Measurements from ENCODE around the gene UNC5CL.
A peak's percentile ranks its signal among the peaks of the same experiment; 100 is the strongest.
"Not testable (repeated sequence)": the region's sequence is repeated elsewhere in the genome, so short reads cannot be mapped to it uniquely, and the experiment has no call there.

The UNC5CL gene

DNA sequence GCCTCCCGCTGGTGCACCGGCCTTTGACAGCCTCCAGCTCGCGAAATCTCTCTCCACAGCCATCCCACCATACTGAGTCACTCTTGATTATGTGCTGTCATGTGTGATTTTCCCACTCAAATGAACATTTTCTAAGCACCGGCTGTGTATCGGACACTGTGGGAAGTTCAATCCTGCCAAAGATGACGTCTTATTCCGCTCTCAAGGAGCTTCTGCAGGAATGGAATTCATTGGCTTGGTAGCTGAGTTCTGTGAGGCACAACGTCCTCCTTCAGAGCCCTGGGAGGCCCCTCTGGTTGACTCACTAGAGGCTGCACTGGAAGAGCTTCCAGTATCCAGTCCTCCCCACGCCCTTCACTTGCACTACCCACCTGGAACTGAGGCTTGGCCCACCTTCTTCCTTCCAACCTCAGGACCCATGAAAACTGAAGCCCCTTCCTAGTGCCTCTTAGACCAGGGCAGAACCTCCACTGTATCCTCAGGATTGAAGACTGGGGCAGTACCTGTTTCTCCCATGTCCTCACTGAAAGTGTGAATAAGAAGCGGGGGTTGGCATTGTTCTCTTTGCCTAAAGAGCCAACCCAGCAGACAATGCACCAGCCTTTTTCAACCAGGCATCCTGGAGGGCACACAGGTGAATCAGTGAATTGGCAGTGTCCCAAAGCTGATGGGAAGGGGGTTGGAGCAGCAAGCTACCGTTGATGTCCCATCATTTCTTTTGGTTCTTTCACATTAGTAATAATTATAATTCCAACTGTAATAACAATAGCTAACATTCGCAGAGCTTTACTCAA is 1.7 kb downstream of the UNC5CL start:
- no peak for DNase-seq

DNA sequence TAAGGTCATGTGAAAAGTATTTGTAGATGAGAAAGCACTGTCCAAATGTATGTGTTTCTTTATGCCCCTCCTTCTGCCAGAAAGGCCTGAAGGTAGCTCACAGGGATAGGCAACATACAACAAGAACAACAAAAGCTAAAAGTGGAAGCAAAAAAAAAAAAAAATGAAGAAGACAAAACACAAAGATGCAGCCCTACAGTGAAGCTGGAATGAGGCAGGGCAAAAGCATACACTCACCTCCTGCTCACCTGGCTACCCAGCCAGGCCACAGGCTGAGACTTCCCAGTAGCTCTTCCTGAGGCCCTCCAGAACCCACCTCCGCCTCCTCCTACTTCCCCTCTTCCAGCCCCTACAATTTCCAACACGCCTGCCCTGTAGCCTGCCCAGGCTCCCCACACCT is 2.4 kb downstream of the UNC5CL start:
- no peak for DNase-seq

DNA sequence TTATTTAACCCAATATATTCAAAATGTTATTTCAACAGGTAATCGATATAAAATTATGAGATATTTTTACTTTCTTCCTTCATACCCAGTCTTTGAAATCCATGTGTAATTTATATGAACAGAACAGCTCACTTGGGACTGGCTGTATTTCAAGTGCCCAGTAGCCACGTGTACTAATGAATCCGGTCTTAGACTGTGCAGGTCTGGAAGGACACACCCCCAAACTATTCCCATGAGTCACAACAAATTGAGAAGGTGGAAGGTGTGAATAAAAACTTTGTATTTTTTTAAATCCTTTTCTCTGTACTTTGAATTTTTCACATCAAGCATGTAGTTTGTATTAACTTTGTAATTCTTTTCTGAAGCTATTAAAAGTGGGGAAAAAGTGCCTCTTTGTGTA is 2.8 kb downstream of the UNC5CL start:
- DNase-seq = no peak

DNA sequence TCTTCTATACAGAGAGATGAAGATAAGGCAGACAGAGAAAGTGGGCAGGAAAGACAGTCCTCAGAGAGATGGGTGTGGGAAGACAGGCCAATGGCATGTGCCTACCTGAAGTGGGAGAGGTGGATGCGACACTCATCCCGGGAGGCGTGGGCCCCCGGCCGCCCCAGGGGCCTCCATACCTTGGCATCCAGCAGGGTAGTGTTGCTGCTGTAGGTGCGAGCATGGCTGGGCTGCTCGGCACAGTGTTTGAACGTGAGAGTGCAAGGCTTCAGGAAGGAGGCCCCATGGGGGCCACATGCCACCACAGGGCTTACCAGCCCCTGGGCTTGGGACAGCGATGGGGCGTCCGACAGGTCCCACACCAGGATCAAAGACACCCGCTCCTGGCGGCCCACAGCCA is 5.2 kb downstream of the UNC5CL start:
- no peak for DNase-seq

DNA sequence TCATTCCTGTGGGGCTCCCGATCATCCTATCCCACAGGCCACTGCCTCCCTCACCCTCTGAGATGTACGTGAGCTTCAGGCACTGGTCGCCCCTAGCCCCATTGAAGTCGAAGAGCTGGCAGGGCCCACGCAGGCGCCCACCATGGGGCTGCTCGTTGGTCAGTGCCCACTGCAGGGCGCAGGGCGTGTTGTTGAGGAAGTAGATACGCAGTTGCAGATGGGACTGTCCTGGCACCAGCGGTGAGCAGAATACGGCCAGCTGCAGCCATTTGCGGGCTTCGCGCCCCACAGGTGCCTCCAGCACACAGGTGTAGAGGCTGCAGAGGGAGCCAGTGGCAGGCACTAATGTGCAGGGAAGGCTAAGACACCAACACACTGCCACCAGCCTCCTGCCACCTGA is 6.2 kb downstream of the UNC5CL start:
- DNase-seq = no peak

DNA sequence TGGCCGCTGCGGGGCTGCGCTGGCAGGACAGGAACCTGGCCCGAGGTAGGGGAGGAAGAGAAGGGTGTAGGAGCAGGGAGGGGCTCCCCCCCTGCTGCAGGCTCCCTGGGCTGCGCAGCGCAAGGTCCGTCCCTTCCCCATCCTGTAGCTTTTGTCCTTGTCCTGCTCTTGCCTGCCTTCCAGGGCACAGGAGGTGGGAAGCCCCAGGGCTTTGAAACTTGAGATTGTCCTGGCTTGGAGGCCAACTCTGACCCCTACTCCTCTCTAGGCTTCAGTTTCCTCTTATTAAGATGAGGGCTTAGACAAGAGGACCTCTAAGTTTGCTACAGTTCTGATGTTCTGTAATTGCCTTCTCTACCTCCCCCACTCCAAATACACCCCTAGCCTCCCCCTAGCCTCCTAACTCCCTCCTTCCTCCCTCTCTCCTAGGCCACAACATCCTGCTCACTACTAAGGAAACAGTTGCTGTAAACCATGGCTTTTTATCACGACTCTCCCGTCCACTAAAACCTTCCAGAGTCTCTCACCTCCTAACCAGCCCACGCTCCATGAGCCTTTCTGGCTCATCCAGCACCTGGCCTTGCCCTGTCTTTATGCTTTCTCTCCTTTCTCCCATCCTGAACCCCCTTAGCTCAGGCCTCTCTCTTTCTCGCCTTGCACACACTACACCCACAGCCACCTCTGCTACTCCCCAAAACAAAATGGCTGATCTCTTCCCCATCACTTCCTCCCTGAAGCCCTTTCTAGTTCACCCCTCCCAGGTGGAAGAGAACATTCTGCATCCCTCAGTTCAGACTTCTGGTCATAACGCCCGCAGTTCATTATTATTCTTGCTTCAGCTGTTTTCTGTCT is 10.2 kb downstream of the UNC5CL start:
- no peak for DNase-seq

DNA sequence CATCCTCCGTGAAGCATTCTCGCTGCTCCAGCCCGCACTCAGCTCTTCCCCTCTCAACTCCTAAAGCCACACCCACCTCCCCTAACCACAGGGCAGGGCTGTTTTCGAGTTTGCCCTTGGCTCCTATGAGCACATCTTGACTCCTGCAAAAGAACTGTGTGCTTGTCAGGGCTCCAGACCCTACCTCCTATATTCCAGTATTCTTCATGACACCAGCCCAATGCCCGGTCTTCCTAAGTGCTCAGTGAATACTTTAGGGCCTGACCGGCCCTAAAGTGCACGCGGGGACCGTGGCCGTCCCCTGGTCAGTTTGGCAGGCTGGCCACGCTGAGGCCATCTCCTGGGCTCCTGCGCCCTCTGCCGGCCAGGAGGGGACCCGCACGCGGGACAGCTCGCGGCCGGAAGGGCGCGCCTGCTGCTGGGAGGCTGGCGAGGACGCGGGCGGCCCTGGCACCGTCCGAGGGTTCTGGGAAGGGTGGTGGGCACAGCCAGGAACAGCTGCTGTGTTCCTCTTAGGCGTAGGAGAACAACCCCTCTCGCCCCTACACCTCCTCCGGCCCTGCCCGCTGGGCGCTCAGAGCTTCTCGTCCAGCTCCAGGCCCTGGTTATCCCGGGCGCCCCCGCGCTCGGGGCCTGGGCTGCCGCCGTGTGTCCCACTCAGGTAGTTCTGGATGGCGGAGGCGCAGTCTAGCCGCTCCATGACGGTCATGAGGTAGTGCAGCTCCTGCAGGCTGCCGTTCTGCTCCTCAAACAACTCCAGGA is 11.0 kb downstream of the UNC5CL start:
- DNase-seq = peak; percentile 50

DNA sequence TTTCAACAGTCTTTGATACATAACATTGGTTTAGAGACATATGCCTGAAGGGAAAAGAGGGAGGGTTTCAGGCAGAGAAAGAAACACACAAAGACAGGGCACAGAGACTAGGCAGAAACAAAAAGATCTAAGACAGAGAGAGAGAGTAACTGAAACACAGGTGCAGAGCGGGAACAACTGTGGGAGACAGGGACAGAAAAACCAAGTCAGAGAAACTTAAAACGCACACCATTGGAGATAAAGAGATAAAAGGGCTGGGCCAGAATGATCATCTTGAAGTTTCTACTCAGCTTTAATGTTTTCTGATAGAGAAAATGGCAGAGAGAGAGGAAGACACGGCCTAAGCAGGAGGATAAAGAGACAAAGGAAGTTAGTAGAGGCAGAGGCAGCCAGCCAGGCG is 11.8 kb downstream of the UNC5CL start:
- no peak for DNase-seq

DNA sequence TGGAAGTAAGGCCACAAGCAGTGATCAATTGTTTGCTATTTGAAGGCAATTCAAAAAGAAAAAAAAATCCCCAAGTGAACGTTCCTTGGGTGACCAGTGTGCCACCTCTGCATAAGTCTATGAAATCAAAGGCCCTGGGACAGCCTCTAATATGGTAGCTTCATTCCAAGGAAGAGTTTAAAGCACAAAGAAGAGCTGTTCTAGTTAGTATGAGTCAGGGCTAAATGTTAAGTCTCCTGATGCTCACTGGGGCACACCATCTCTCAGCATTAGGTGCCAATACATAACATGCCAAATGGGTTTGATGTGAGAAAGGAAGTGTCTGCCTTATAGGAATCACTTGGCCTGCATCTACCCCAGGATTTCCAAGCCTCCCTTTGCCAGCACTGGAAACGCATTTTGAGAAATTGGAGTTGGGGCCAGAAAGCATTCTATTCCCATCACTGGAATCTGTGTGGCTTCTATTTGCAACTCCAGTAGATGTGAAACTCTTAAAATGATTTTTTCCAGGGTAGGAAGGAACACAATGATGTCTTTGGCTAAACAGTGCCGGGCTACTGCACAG is 13.0 kb downstream of the UNC5CL start:
- no peak for DNase-seq

DNA sequence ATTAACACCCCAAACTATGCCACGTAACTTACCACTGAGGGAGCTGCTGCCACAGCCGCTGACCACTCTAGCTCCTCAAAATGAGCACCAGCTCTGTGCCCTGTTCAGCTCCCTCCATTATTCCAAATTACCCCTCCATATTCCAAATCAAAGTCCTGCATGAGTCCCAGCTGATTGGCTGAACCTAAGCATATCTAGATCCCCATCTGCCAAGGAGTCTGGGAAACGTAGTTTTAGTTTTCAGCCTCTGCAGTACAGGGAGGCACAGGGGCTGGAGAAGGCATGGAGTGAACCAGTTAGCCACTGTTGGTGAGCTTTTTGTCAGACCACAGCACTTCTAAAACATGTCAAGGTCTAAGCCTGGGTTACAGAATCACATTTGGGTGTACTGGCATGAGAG is 15.9 kb downstream of the UNC5CL start:
- DNase-seq = no peak

DNA sequence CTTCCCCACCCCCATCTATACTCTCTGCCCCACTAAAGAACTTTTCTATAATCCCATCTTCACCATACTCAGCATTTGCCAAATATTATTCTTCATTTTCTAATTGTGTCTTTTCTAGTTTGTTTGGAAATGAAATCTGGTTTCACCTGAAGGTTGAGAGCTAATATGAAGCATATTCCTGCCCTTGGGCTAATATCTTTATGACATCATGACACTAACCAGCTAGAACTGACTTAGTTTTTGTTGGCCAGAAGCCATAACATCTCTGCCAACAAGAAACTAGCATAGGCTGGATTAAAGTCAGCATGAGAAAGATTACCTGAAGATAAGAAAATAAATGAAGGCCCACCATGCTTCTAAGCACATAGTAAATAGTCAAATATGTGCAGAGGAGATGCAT is 16.7 kb downstream of the UNC5CL start:
- peak; percentile 35 for DNase-seq

DNA sequence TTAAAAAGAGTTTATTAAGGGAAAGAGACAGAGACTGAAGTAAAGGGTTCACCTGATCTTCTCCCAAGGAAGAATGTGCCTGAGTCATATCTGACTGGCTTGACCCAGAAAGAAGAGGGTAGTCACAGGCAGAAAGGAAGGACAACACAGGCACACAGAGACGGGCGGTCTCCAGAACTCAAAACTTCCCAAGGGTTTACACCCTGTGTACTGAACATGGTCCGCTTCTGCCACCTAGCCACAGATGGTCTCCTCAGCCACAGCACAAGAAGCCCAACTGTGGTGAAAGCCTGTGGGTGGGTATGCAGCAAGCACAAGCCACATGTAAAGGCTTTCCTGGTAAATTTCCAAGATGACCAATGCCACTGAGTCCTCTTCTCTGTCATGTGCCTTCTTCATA is 17.2 kb downstream of the UNC5CL start:
- DNase-seq = no peak

DNA sequence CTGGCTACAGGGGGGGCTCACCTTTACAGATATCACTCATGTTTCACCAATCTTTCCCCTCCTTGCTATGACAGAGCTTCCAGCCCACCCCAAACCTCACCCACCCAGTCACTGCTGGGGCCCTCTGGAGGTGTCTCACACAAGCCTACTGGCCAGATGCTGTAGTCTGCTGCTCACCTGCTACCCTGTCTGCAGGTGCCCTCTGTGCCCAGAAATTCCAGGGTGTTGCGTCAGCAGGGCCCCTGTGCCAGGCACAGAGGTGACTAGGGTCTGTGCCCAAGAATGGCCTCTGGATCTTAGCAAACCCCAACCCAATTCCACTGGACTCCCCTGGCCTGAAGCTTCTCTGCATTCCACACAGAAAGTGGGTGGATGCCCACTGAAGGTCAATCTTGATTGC is 21.4 kb downstream of the UNC5CL start:
- DNase-seq = no peak

DNA sequence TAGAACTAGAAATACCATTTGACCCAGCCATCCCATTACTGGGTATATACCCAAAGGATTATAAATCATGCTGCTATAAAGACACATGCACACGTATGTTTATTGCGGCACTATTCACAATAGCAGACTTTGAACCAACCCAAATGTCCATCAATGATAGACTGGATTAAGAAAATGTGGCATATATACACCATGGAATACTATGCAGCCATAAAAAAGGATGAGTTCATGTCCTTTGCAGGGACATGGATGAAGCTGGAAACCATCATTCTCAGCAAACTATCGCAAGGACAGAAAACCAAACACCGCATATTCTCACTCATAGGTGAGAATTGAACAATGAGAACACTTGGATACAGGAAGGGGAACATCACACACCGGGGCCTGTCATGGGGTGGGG is 23.2 kb downstream of the UNC5CL start:
- DNase-seq = not testable (repeated sequence)

DNA sequence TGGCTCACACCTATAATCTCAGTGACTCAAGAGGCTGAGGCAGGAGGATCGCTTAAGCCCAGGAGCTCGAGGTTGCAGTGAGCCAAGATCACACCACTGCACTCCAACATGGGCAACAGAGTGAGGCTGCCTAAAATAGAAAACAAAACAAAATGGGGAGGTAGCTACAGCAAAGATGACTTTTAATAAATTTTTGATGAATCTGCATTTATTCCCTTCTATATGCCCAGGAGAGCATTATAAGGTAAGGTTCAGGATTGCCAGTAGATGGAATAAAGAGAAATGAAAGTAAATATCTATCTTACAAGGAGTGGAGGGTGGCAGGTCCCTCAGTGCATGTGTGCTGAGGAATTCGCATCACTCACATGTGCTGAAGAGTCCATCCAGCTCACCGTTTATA is 24.2 kb downstream of the UNC5CL start:
- DNase-seq = no peak

DNA sequence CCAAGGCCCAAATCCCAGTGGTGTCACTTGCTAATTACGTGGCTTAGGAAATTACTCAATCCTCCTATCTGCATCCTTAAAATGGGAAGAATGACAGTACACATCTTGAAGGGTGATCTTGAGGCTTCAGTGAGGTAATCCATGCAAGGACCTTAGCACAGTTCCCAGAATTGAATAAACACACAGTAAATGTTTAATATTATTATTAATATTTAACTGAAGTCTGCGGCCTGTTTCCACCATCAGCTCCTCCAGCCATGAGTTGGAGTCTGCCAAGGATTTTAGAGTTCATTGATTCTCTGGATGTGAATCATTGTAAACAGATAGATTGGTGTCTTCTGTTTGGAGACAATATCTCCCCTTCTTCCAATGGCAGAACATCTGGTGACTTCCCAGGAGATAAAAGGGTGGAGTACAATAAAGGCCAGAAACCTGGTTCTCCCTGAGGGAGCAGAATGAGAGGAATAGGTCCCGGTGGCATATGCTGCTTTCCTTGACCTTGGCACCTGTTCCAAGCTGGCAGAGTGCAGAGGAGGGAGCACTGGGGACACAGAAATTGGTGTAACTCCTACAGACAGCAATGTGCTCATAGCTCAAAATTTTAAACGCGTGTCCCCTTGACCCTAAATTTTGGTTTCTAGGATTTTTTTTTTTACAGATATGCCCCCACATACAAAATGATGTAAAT is 25.4 kb downstream of the UNC5CL start:
- DNase-seq = no peak

DNA sequence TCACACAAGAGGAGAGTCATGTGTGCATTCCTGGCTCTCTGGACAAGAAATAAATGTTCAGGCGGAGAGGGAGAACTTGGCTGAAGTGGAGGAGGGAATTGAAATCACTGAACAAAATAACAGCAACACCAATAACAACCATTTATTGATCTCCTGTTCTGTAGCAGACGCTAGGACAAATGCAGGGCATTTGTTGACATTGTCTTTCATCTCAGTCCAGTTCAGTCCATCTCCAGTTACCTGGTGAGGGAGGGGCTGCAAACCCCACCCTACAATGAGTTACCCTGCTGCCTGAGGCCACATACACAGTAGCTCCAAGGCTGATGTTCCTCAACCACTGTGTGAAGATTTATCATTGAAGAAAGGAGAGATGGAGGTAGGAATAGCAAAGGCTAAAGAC is 27.3 kb downstream of the UNC5CL start:
- no peak for DNase-seq

DNA sequence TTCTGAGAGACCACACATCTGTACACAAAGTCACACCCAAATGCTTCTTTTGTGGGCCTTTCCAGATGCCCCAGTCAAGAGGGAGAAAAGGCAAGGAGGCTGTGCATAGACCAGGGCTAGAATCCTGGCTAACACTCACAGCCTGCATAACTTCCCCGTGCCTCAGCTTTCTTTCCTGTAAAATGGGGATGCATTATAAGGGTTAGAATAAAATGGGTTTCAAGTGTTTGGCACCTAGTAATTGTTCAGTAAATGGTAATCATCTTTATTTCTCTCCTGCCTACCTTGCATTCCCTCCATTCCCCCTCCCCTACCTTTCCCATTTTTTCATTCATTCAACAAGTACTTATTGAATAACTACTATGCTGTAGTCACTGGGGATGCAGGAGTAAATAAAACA is 29.4 kb downstream of the UNC5CL start:
- no peak for DNase-seq

DNA sequence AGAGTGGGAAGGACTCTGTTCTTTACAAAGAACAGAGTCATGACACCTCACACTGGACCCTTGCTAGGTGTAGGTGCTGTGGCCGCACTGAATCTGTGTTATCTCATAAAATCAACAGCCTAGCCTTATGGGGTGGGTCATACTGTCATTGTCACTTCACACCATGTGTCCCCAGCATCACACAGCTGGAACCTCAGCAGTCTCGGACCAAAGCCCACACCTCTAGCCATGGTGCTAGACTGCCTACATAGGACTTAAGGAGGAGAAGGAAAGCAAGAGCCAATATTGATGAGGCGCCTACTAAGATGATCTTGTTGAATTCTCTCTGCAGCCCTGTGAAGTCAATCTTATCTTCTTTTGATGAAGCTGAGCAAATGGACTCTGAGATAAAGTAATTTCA is 31.0 kb downstream of the UNC5CL start:
- no peak for DNase-seq

DNA sequence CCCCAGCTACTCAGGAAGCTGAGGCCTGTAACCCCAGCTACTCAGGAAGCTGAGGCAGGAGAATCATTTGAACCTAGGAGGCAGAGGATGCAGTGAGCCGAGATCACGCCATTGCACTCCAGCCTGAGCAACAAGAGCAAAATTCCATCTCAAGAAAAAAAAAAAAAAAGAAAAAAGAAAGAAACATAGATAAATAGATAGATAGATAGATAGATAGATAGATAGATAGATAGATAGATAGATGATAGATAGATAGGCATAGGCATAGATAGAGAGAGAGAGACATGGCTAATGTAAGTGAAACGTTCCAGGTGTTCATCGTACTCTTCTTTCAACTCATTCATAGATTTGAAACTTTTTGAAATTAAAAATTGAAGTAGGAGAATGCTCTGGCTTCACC is 32.0 kb downstream of the UNC5CL start:
- DNase-seq = not testable (repeated sequence)

DNA sequence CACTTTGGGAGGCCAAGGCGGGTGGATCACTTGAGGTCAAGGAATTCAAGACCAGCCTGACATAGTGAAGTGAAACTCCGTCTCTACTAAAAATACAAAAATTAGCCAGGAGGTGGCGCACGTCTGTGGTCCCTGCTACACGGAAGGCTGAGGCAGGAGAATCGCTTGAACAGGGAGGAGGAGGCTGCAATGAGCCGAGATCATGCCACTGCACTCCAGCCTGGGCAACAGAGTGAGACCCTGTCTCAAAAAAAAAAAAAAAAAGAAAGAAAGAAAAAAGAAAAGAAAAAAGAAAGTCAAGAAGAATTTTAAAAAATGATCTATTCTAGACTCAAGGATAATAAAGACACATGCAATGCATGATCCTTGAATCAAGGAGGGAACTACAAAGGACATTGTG is 32.8 kb downstream of the UNC5CL start:
- peak; percentile 54 for DNase-seq

DNA sequence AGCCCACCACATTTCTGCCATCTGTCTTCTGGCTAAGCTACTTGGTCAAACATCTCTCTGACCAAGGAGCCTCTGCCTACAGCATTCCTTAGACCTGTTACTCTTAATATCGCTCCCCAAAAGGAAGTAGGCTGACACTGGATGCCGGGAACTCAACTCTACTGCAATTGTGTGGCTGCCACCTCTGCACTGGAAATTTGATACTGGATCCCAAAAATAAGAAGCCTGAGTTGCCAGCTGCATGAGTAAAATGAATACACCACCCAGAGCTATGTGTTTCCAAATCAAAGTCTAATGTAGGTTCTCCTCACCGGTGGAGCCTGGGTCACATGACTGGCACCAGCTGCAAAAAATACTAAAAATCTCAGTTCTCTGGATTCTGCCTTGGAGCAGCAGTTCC is 36.9 kb downstream of the UNC5CL start:
- no peak for DNase-seq

DNA sequence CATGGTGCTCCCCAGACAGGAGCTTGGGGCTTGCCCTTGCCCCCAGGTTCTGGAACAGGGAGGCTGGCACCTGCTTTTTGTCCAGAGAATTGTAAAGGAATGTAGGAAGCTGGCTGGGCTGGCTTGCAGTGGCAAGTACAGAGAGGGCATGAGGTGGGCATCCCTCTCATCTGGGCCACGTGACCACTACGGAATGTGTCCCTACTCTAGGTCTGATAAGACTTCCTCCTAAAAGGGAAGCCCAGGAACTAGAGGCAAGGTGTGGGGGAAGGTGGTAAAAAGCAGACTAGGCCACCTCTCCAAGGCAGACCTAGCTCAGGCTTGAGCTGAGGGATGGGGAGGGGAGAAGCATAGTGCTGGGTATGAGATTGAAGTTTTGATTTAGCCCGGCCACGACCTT is 38.8 kb downstream of the UNC5CL start:
- no peak for DNase-seq

All from NCI-H2029 (cell line).